Astrocyte of the cerebellum (primary cell): ENCODE results near the gene PPP3CA.

Experiments
- DNase-seq: peaks from one replicate; pipeline ENCODE4 v3.0.0-alpha.2; 2011; ENCODE audit warnings: low read depth
- H3K4me3 ChIP-seq: 2 replicates; pipeline ENCODE4 v1.5.1; 2011; ENCODE audit warnings: mild to moderate bottlenecking, low read depth, low read length, moderate library complexity
- CTCF ChIP-seq: IDR thresholded peaks from 2 replicates; pipeline ENCODE4 v1.5.1; 2012; ENCODE audit warnings: low read length, low read depth, moderate library complexity, mild to moderate bottlenecking; ENCODE audit errors: missing control alignments
- in situ Hi-C: cut with HindIII; loops from 2 replicates; pipeline ENCODE4 v1.10.0; 2017; ENCODE audit warnings: low sequenced_read_pairs

PPP3CA gene

GRCh38 chr4:101218894-101219293, 128.4 kb downstream of the PPP3CA start:
- in situ Hi-C loops: no loop called here
- TF ChIP-seq CTCF: no peak
- no peak overlapping the region for H3K4me3 ChIP-seq
- no peak for DNase-seq

GRCh38 chr4:101218346-101218745, 129.0 kb downstream of the PPP3CA start:
- TF ChIP-seq CTCF: no peak
- no peak overlapping the region for H3K4me3 ChIP-seq
- DNase-seq: no peak
- in situ Hi-C loops: no loop called here

GRCh38 chr4:101217353-101218031, 129.8 kb downstream of the PPP3CA start:
- in situ Hi-C loops: no loop called here
- no peak overlapping the region for H3K4me3 ChIP-seq
- no peak for DNase-seq
- no peak for TF ChIP-seq CTCF

GRCh38 chr4:101211146-101211553, 136.2 kb downstream of the PPP3CA start:
- no peak overlapping the region for H3K4me3 ChIP-seq
- no peak for TF ChIP-seq CTCF
- in situ Hi-C loops: no loop called here
- no peak for DNase-seq

GRCh38 chr4:101210331-101210730, 137.0 kb downstream of the PPP3CA start:
- H3K4me3 ChIP-seq: no peak overlapping the region
- in situ Hi-C loops: no loop called here
- no peak for TF ChIP-seq CTCF
- no peak for DNase-seq

- H3K4me3 ChIP-seq: no peak overlapping the region
- in situ Hi-C loops: no loop called here
- no peak for DNase-seq
- no peak for TF ChIP-seq CTCF
These were observed 139.2 kb downstream of the PPP3CA start for GRCh38 chr4:101208171-101208570.
